Spleen (tissue), 7 donors: ENCODE results near the gene C12orf42.

Experiments
- POLR2A ChIP-seq, 3 donors: fragments of 450-650 bp; IDR thresholded peaks; one replicate each; pipeline ENCODE4 v1.5.1; 2017; ENCODE audit warnings: antibody characterized with exemption in 3 of 3, mild to moderate bottlenecking in 1 of 3
- POLR2AphosphoS5 ChIP-seq, 3 donors: sonication (generic); formaldehyde crosslinking; IDR thresholded peaks; one replicate each; pipeline ENCODE4 v1.5.1; 2017; ENCODE audit warnings: antibody characterized with exemption in 3 of 3
- TF ChIP-seq, protein P1 (sequence below), 11 experiments: fragments of 200-600 bp in 7 of 11; fragments of 450-650 bp in 4 of 11; sonication (generic) in 4 of 11; IDR thresholded peaks in 8 of 11; conservative IDR thresholded peaks in 3 of 11; 1 replicate in 7 of 11; 2 replicates in 4 of 11; pipeline versions ENCODE4 v1.4.0 to v1.8.0; 2016 to 2021; ENCODE audit warnings: antibody characterized with exemption in 11 of 11, inconsistent platforms in 4 of 11, mild to moderate bottlenecking in 1 of 11
- donor health status: DM: no; HTN: no; CAD: no; lungs with moderate emphysema.
- donor health status: DM: no; HTN: no; CAD: no.
- donor health status: DM: no; HTN: no; CAD: no.

DNA sequence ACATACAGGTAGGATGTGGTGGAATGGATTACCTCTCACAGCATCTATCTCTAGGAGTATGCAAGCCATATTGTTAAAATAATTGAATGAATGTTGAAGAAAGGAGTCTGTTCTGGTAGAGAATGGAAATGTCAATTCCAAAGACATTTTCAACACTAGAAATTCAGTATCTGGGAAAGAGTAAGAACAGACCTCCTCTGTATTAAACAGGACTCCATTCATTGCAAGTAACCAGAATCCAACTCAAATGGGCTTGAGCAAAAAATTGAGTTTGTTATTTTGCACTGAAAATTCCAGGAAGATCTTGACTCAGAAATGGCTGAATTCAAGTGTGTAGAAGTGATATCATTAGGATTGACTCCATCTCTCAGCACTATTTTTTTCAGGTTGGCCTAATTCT is 168.1 kb downstream of the C12orf42 start:
- TF ChIP-seq, protein P1, sequence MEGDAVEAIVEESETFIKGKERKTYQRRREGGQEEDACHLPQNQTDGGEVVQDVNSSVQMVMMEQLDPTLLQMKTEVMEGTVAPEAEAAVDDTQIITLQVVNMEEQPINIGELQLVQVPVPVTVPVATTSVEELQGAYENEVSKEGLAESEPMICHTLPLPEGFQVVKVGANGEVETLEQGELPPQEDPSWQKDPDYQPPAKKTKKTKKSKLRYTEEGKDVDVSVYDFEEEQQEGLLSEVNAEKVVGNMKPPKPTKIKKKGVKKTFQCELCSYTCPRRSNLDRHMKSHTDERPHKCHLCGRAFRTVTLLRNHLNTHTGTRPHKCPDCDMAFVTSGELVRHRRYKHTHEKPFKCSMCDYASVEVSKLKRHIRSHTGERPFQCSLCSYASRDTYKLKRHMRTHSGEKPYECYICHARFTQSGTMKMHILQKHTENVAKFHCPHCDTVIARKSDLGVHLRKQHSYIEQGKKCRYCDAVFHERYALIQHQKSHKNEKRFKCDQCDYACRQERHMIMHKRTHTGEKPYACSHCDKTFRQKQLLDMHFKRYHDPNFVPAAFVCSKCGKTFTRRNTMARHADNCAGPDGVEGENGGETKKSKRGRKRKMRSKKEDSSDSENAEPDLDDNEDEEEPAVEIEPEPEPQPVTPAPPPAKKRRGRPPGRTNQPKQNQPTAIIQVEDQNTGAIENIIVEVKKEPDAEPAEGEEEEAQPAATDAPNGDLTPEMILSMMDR (IDR thresholded peaks at IDR 0.05 in 8 of 11, conservative IDR thresholded peaks at IDR 0.05 in 3 of 11): no peak
- TF ChIP-seq POLR2AphosphoS5 (IDR thresholded peaks at IDR 0.05) (no peak), POLR2A (IDR thresholded peaks at IDR 0.05) (no peak)
